ENCODE results near the gene SMARCA2. TPM values are rescaled to one million over a fixed set of nuclear protein-coding genes. Genes with fewer than 3 reads are reported as not detected.

The SMARCA2 gene
- total and polyA plus RNA-seq, 9 of the 15 experiments (the other 6 are each of a cell fraction or from before 2014, with no cell fraction given), result 8.0 to 34.8 (median 25.5) TPM

DNA sequence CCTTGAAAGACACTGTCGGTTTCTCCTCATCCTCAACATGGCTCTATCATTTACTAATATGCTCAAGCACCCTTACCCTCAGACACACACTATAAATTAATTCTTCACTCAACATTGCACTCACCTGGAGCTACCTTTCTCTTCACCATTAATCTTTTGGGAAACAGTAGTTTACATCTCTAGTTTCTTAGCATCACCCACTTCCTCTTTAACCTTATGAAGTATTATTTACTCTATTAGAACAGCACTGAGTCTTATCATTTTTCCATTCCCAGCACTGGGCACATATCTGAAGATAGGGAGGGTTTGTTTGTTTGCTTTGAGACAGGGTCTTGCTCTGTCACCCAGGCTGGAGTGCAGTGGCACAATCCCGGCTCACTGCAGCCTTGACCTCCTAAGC lies 213.5 kb downstream of the SMARCA2 start:
- FAIRE-seq (no peak), ATAC-seq (no peak), DNase-seq (ENCODE audit: extremely low read depth in 1 of 4, low spot score in 3 of 4) (no peak)
- Histone ChIP-seq H3K9me3 (replicated peaks; ENCODE audit: control insufficient read depth, insufficient read depth, low read depth, low read length) (no peaks in the 10 kb centered on the region; the same call in 1 of the 2 replicates), H3K79me2 (ENCODE audit: control insufficient read depth, insufficient read depth, low read length) (no peaks in the 10 kb centered on the region), H3K4me1 (replicated peaks in 1 of 2; ENCODE audit: control insufficient read depth in 2 of 2, insufficient read depth in 2 of 2, low read length in 2 of 2) (0 out of 5 replicates have a peak, but pooled peaks cover 0 to 2% of the 10 kb centered on the region in 2 experiments), H4K20me1 (replicated peaks; ENCODE audit: control insufficient read depth, insufficient read depth, low read length) (no peaks in the 10 kb centered on the region), H3K9me1 (ENCODE audit: control insufficient read depth, insufficient read depth, low read length) (no peaks in the 10 kb centered on the region), H3K4me3 (no peak overlapping the region), H3K4me2 (ENCODE audit: insufficient read depth, low read length) (no peak overlapping the region), H3K36me3 (ENCODE audit: control insufficient read depth, insufficient read depth, low read length) (no peaks in the 10 kb centered on the region), H3K9ac (ENCODE audit: insufficient read depth in 1 of 2, low read depth in 2 of 2, low read length in 2 of 2) (no peak overlapping the region), H2AFZ (ENCODE audit: low read depth, low read length) (no peak overlapping the region), H3K27ac (ENCODE audit: extremely low read depth, low read depth, low read length) (no peak overlapping the region), H3K27me3 (ENCODE audit: control insufficient read depth in 2 of 2, insufficient read depth in 2 of 2, low read length in 2 of 2) (no peaks in the 10 kb centered on the region)
- 10% methylated on average over 2 of the region's 2 CpGs for WGBS (ENCODE audit: insufficient coverage, low coverage, missing lambda C conversion rate)
- in situ Hi-C loops (cut with MboI), result no loop called here
- POLR2A ChIA-PET, result no interaction called here
- CTCF ChIA-PET (ENCODE audit: low intra/inter-chr PET ratio), result no interaction called here
- no TSS peak for BruUV-seq (replicated peaks)
- intact Hi-C loops (cut with micrococcal nuclease), result no loop called here
- TF ChIP-seq POLR2A (conservative IDR thresholded peaks at IDR 0.05), result no peak
- no peak for TF ChIP-seq BMI1 (IDR thresholded peaks at IDR 0.05; ENCODE audit: low read length)
- no peak for TF ChIP-seq SMAD3 (CRISPR knock-in tag; conservative IDR thresholded peaks at IDR 0.05)
- no peak for TF ChIP-seq E2F5 (CRISPR knock-in tag; IDR thresholded peaks at IDR 0.05)
- TF ChIP-seq, protein P1, sequence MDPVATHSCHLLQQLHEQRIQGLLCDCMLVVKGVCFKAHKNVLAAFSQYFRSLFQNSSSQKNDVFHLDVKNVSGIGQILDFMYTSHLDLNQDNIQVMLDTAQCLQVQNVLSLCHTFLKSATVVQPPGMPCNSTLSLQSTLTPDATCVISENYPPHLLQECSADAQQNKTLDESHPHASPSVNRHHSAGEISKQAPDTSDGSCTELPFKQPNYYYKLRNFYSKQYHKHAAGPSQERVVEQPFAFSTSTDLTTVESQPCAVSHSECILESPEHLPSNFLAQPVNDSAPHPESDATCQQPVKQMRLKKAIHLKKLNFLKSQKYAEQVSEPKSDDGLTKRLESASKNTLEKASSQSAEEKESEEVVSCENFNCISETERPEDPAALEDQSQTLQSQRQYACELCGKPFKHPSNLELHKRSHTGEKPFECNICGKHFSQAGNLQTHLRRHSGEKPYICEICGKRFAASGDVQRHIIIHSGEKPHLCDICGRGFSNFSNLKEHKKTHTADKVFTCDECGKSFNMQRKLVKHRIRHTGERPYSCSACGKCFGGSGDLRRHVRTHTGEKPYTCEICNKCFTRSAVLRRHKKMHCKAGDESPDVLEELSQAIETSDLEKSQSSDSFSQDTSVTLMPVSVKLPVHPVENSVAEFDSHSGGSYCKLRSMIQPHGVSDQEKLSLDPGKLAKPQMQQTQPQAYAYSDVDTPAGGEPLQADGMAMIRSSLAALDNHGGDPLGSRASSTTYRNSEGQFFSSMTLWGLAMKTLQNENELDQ (CRISPR knock-in tag; IDR thresholded peaks at IDR 0.05; ENCODE audit: borderline replicate concordance), result no peak
- no peak for TF ChIP-seq U2AF1 (optimal IDR thresholded peaks at IDR 0.05; ENCODE audit: low read depth, low read length)
- TF ChIP-seq ZC3H11A (IDR thresholded peaks at IDR 0.05; ENCODE audit: low read depth, low read length), result no peak
- no peak for TF ChIP-seq FOXK1 (CRISPR knock-in tag; IDR thresholded peaks at IDR 0.05; ENCODE audit: borderline replicate concordance)
- TF ChIP-seq CREB1 (IDR thresholded peaks at IDR 0.05), result no peak
- TF ChIP-seq CREB1 (CRISPR knock-in tag; IDR thresholded peaks at IDR 0.05), result no peak
- TF ChIP-seq, protein P2, sequence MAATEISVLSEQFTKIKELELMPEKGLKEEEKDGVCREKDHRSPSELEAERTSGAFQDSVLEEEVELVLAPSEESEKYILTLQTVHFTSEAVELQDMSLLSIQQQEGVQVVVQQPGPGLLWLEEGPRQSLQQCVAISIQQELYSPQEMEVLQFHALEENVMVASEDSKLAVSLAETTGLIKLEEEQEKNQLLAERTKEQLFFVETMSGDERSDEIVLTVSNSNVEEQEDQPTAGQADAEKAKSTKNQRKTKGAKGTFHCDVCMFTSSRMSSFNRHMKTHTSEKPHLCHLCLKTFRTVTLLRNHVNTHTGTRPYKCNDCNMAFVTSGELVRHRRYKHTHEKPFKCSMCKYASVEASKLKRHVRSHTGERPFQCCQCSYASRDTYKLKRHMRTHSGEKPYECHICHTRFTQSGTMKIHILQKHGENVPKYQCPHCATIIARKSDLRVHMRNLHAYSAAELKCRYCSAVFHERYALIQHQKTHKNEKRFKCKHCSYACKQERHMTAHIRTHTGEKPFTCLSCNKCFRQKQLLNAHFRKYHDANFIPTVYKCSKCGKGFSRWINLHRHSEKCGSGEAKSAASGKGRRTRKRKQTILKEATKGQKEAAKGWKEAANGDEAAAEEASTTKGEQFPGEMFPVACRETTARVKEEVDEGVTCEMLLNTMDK (IDR thresholded peaks at IDR 0.05; ENCODE audit: borderline replicate concordance, insufficient read depth, low read depth, low read length, poor library complexity, severe bottlenecking), result no peak
- no peak for TF ChIP-seq MAFK (IDR thresholded peaks at IDR 0.05; ENCODE audit: low read length)
- TF ChIP-seq ELF1 (tag; IDR thresholded peaks at IDR 0.05), result no peak
- TF ChIP-seq, protein P3, sequence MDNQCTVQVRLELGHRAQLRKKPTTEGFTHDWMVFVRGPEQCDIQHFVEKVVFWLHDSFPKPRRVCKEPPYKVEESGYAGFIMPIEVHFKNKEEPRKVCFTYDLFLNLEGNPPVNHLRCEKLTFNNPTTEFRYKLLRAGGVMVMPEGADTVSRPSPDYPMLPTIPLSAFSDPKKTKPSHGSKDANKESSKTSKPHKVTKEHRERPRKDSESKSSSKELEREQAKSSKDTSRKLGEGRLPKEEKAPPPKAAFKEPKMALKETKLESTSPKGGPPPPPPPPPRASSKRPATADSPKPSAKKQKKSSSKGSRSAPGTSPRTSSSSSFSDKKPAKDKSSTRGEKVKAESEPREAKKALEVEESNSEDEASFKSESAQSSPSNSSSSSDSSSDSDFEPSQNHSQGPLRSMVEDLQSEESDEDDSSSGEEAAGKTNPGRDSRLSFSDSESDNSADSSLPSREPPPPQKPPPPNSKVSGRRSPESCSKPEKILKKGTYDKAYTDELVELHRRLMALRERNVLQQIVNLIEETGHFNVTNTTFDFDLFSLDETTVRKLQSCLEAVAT (IDR thresholded peaks at IDR 0.05), result no peak

All from K562 (cell line).